ENCODE data around the gene IQCH.

IQCH gene

DNA sequence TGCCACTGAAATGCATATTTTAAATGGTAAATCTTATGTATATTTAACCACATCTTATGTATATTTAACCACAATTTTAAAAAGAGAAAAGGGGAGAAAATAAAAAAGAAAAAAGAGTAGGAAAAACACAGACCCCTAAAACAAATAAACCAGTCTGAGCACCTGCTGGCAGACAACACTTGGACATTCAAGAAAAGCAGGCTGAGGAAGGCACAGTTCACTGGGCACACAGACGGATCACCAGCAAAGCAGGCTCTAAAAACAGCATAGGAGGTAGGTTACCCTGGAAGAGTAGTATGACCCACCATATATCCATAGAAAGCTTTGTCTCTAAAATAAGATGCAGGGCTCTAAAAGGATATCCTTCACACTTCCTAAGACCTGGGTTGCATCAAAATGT lies 27.2 kb upstream of the IQCH start:
- H3K36me3 ChIP-seq (ENCODE audit: control insufficient read depth, insufficient read depth, low read length) = peaks cover 4% of the 10 kb centered on the region
- TF ChIP-seq, protein P1, sequence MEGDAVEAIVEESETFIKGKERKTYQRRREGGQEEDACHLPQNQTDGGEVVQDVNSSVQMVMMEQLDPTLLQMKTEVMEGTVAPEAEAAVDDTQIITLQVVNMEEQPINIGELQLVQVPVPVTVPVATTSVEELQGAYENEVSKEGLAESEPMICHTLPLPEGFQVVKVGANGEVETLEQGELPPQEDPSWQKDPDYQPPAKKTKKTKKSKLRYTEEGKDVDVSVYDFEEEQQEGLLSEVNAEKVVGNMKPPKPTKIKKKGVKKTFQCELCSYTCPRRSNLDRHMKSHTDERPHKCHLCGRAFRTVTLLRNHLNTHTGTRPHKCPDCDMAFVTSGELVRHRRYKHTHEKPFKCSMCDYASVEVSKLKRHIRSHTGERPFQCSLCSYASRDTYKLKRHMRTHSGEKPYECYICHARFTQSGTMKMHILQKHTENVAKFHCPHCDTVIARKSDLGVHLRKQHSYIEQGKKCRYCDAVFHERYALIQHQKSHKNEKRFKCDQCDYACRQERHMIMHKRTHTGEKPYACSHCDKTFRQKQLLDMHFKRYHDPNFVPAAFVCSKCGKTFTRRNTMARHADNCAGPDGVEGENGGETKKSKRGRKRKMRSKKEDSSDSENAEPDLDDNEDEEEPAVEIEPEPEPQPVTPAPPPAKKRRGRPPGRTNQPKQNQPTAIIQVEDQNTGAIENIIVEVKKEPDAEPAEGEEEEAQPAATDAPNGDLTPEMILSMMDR (IDR thresholded peaks at IDR 0.05; ENCODE audit: insufficient read depth, low read length, poor library complexity, severe bottlenecking) = no peak
- no peak overlapping the region for H3K4me3 ChIP-seq (replicated peaks; ENCODE audit: low read depth, low read length)
- no peak for DNase-seq (ENCODE audit: extremely low read depth, insufficient read length)
- no peaks in the 10 kb centered on the region for H3K27me3 ChIP-seq (replicated peaks; ENCODE audit: control insufficient read depth, insufficient read depth, low read length)

DNA sequence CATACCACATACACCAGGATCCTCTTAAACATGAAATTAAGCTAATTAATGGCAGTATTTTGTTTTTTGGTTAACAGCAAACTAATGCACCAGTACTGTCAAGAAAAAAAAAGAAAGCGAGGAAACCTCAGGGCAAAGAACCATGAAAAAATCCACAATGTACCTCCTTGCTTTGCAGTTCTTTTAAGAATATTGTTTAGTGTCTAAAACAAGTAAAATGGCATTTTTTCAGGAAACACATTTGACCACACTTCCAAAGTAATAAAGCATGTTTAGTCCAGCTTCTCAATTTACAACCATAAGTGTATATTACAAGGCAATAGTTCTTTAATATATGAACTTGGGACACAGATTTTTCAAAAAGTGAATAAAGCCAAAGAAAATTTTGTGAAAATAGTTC lies 26.7 kb upstream of the IQCH start:
- DNase-seq (ENCODE audit: extremely low read depth, insufficient read length) = no peak
- TF ChIP-seq, protein P1 (IDR thresholded peaks at IDR 0.05; ENCODE audit: insufficient read depth, low read length, poor library complexity, severe bottlenecking) = no peak

DNA sequence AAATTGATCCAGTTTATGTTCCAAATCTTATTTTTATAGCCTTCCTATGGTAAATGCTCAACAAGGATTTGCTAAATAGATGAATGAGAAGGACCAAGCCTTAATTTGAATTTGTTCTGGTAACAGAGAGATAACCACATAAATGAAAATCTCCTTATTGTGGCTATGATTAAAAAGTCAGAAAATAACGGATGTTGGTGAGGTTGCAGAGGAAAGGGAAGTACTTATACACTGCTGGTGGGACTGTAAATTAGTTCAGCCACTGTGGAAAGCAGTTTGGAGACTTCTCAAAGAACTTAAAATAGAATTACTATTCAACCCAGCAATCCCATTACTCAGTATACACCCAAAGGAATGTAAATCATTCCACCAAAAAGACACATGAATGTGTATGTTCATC lies 26.3 kb upstream of the IQCH start:
- no peaks in the 10 kb centered on the region for H3K27me3 ChIP-seq (replicated peaks; ENCODE audit: control insufficient read depth, insufficient read depth, low read length)
- H3K4me3 ChIP-seq (replicated peaks; ENCODE audit: low read depth, low read length) = no peak overlapping the region
- TF ChIP-seq, protein P1 (IDR thresholded peaks at IDR 0.05; ENCODE audit: insufficient read depth, low read length, poor library complexity, severe bottlenecking) = no peak
- no peak for DNase-seq (ENCODE audit: extremely low read depth, insufficient read length)
- H3K36me3 ChIP-seq (ENCODE audit: control insufficient read depth, insufficient read depth, low read length) = peaks cover 4% of the 10 kb centered on the region

More for the DNA sequence above, 26.7 kb upstream of the IQCH start:
- Histone ChIP-seq H3K4me3 (replicated peaks; ENCODE audit: low read depth, low read length) (no peak overlapping the region), H3K27me3 (replicated peaks; ENCODE audit: control insufficient read depth, insufficient read depth, low read length) (no peaks in the 10 kb centered on the region), H3K36me3 (ENCODE audit: control insufficient read depth, insufficient read depth, low read length) (peaks cover 4% of the 10 kb centered on the region)

DNA sequence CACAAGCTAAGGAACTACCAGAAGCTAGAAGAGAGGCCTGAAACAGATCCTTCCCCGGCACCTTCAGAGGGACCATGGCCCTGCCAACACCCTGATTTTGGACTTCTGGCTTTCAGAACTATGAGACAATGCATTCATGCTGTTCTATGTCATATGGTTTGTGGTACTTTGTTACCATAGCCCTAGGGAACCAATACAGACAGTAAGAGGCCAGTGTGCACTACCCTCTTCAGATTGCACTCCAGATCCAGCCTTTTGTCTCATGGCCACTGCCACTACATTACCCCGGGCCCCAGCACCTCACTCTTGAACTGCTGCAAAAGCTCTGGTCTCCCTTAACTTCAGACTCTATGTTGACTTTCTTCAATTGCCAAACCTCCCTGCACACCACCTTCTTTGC lies 24.1 kb upstream of the IQCH start:
- H3K4me3 ChIP-seq (replicated peaks; ENCODE audit: low read depth, low read length) = no peak overlapping the region
- H3K36me3 ChIP-seq (ENCODE audit: control insufficient read depth, insufficient read depth, low read length) = peaks cover 7% of the 10 kb centered on the region
- no peak for DNase-seq (ENCODE audit: extremely low read depth, insufficient read length)
- no peaks in the 10 kb centered on the region for H3K27me3 ChIP-seq (replicated peaks; ENCODE audit: control insufficient read depth, insufficient read depth, low read length)
- TF ChIP-seq, protein P1 (IDR thresholded peaks at IDR 0.05; ENCODE audit: insufficient read depth, low read length, poor library complexity, severe bottlenecking) = no peak

DNA sequence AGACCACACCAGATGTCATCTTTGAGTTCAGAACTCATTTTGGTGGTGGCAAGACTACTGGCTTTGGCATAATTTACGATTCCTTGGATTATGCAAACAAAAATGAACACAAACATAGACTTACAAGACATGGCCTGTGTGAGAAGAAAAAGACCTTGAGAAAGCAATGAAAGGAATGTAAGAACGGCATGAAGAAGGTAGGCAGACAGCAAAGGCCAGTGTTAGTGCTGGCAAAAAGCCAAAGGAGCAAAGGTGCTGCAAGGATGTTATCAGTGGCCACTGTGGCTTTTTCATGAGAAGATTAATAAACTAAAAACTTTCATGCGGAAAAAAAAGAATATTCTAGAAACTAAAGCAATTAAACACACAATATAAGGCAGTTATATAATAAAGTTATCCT lies 22.0 kb upstream of the IQCH start:
- no peaks in the 10 kb centered on the region for H3K27me3 ChIP-seq (replicated peaks; ENCODE audit: control insufficient read depth, insufficient read depth, low read length)
- TF ChIP-seq, protein P1 (IDR thresholded peaks at IDR 0.05; ENCODE audit: insufficient read depth, low read length, poor library complexity, severe bottlenecking) = no peak
- no peak for DNase-seq (ENCODE audit: extremely low read depth, insufficient read length)
- no peak overlapping the region for H3K4me3 ChIP-seq (replicated peaks; ENCODE audit: low read depth, low read length)
- H3K36me3 ChIP-seq (ENCODE audit: control insufficient read depth, insufficient read depth, low read length) = peaks cover 7% of the 10 kb centered on the region
